HCEC 1CT (cell line): ENCODE results near the gene TMEM171.

Experiments
- DNase-seq: peaks from one replicate; pipeline ENCODE4 v3.0.0-alpha.2; 2017

The TMEM171 gene

DNA sequence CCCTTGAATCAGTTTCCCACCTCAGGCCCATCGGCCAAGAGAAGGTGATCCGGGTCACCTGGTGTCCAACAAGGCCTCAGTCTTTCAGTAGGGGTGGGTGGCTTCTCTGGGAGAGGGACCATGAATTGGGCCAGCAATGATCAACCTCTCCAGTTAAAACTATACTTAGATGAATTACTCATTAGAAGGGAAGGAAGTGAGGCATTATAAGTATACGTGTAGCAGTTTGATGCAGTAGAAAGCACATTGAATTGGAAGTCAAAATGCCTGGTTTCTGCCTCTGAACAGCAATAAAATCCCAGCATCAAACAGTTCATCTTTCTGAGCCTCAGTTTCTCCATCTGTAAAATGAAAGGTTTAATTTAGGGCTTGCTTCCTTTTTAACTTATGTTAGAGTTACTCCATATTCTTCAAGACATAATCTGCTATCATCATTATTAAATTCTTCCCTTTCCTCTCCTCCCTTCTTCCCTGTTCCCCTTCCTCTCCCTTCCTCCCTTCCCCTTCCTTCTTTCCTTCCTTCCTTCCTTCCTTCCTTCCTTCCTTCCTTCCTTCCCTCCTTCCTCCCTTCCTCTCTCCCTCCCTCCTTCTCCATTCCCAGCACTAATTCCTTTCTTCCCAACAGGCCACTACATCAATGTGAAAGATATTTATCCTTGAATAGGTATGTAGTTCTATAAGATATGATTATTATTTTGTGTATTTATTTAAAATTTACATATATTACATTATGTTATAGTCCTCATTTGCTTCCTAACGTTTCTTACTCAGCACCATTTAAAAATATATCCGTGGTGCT, 34.0 kb downstream of the TMEM171 start:
- no peak for DNase-seq

DNA sequence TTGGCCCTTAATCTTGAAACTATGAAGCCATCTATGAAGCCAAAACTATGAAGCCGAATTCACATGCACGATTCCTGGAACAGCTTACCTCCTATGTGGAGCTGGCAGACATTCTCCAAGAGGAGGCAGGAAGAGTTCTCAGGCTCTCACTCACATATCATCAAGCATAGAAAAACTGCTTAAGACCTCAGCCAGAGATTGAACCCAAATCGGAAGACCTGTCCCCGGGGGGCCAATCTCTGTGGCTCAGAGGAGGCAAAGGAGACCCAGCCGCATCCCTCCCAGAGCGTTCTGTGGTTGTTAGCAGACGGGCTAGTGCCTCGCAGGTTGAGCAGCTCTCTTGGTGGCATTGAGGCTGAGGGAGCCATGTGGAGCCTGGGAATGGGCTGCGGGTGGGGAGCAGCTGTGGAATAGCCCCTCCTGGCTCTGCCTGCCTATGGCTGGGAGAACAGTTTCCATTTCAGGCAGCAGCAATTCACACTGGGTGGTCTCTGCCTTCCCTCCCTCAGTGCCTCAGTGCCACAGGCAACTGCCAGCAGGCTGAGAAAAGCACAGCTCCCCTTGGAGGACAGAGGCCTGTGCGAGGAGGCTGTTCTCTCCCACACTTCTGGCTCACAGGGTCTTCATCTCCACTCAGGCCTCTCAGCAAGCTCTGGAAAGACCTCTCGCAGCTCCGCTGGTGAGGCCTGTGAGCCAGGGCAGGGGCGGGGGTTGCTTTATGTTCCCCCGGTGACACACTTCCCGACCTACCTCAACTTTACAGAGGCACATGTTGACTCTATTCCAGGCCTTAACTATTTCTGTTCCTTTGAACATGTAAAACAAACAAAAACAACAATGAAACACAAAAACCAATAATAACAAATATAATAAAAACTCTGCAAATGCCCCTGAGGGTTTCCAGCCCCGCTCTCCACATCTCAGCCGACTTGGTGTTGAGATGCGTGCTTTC, 35.2 kb downstream of the TMEM171 start:
- DNase-seq: no peak

DNA sequence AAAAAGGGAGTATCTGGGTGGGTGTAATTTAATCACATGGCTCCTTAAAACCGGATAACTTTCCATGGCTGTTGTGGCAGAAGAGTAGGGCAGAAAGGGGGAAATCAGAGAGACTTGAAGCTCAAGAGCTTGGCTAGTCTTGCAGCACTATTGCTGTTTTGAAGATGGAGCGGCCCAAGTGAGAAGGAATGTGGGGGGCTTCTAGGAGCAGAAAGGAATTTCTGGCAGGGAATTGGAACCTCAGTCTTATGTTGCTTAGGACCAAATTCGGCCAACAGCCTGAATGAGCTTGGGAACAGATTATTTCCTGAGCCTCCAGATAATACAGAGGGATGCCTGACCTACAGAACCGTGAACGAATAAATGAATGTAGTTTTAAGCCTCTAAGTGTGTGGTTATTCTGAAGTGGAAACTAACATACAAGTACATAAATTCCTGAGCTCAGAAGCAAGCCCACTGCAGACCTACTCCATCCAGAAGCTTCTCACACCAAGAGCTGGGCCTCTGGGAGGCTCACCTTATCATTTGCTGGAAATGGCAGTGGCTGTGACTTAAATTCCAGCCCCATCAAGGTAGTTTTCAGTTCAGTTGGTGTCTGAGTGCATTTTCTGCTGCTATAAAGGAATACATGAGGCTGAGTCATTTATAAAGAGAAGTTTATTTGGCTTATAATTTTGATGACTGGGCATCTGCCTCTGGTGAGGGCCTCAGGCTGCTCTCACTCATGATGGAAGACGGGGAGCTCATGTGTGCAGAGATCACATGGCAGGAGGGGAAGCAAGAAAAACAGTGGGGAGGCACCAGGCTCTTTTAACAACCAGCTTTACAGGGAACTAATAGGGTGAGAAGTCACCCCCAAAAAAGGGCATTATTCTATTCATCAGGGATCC, 37.3 kb downstream of the TMEM171 start:
- no peak for DNase-seq

DNA sequence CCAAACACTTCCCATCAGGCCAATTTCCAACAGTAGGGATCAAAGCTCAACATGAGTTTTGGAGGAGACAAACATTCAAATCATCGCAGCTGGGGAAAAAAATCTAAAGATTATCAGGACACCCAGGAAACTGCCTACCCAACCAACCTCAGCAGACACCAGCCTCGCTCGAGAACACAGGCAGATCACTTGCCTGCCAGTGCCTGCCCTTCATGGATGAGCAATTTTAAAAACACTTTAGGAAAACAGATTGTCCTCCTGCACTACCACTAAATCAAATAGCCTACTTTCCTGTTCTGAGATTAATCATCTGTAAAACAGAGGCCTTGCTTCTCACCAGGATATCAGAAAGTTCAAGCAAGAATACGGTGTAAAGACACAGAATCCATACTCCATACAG, 37.9 kb downstream of the TMEM171 start:
- no peak for DNase-seq

DNA sequence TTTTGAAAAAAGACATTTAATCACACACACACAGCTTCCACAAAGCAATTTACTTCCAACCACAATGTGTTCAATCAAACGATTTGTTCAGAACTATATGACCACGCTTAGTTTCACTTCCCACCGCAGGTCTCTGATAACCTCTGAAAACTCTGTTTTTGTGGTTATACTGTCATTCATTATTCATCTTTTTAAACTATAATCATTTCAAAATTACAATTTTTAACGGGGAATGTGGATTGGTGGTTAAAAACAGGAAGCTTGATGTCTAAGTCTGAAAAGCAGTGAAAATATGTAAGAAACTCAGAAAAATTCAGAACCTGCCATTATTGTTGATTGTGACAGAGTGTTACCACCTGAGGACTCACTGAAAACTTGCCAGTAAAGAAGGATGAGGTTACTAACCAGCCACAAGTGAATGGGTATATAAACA, 39.9 kb downstream of the TMEM171 start:
- DNase-seq: no peak

DNA sequence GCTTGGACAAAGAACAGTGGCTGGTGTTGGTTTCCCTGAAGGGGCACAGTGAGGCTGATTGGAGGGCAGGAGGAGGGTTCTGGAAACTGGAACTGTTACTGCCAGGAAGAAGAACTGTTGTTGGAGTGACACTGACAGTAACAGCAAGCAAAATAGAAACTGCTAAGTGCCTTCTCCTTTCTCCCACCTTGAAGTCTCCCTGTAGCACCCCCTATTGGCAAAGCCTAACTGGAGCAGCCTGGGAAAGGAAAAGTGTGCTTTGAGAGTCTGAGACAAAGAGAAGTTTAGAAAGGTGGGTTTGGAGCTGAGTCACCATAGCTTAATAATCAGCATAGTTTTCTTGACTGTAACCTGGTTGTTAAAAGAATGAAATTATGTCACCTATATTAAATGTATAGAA, 50.1 kb downstream of the TMEM171 start:
- peak; percentile 27 for DNase-seq

DNA sequence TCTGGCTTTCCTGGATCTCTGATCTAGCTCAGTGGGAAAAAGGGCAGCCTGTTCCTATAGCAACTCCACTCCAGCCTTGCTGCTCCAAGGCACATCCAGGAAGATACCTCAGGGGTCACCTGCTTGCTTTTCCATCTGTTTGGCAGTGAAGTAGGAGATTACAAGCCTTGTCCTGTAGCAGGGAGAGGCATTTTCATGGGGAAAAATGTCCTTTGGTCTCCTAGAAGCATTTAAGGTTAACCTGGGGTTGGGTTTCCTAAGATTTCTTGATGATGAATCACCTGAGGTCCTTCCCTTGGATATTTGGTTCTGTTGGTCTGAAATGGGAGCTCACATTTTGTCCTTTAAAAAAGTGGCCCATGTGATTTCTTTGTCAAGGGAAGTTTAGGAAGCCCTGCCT, 51.1 kb downstream of the TMEM171 start:
- DNase-seq: no peak

DNA sequence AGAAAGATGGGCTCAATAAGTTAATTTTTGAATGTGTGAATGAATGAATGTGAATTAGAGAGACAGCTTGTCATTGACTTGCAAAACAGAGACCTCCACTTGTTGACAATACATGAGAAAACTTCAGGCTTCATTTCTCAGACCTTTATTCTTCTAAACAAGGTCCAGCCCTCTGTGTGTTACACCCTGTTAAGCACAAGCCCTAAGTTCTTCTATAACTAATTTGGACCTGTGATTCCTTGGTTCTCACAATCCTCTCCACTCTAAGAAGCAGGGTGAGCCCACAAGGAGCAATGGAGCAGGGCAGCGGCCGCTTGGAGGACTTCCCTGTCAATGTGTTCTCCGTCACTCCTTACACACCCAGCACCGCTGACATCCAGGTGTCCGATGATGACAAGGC, 52.6 kb downstream of the TMEM171 start, which contains the start of gene TMEM174:
TMEM174 (plus strand) TSS at position 243 of the 400 bp plus-strand sequence; CDS start at position 294, 51 bp downstream.
- DNase-seq: no peak

DNA sequence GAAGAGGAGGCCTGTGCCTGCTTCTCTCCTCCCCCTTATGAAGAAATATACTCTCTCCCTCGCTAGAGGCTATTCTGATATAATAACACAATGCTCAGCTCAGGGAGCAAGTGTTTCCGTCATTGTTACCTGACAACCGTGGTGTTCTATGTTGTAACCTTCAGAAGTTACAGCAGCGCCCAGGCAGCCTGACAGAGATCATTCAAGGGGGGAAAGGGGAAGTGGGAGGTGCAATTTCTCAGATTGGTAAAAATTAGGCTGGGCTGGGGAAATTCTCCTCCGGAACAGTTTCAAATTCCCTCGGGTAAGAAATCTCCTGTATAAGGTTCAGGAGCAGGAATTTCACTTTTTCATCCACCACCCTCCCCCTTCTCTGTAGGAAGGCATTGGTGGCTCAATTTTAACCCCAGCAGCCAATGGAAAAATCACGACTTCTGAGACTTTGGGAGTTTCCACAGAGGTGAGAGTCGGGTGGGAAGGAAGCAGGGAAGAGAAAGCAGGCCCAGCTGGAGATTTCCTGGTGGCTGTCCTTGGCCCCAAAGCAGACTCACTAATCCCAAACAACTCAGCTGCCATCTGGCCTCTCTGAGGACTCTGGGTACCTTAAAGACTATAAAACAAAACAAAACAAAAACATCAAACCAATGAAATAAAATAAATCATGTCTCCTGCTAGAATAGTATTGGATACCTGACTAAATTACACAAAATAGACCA, 53.9 kb downstream of the TMEM171 start:
- no peak for DNase-seq

DNA sequence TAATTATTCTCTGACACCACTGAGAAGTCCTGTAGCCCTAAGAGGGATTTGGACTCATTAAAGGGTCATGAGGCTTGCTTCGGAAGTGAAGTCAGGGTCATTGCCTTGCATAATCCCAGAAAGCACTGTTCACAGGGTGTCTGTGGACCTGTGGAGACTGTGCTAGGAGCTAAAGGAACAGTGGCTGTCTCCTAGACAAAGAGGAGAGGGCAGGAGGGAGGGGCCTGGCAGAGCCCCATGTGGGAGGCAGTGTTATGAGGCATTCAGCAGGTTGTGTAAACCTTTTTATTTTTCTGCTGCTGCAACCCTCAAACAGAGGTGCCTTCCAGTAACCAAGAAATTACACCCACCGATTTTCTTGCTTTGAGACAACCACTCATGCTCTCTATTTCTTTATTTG, 55.9 kb downstream of the TMEM171 start:
- no peak for DNase-seq

DNA sequence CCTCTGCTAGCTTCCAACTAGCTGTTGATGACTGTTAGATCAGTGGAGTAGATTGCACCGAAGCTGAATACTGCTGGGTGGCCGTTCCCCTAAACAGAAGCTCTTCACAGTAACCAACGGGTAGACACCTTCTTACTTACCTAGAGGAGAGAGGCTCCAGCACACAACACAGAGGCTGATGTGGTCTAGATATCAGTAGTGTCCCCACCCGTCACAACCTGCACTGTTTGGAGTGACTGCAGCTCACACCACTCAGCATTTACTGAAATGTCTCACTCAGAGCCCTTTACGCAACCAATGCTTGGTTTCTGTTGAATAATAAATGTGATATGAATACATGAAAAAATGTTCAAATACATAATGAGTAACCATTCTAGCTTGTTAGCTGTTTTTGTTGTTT, 57.9 kb downstream of the TMEM171 start:
- no peak for DNase-seq

DNA sequence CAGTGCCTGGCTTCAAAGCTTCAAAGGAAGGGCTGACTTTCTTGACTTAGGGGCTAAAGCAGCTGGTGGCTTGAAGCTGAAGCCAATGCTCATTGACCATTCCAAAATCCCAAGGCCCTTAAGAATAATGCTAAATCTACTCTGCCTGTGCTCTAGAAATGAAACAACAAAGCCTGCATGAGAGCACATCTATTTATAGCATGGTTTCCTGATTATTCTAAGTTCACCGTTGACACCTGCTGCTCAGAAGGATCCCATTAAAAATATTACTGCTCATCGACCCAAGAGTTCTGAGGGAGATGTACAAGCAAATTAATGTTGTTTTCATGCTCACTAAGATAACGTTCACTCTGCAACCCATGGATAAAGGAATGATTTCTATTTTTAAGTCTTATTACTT, 59.4 kb downstream of the TMEM171 start:
- DNase-seq: no peak

DNA sequence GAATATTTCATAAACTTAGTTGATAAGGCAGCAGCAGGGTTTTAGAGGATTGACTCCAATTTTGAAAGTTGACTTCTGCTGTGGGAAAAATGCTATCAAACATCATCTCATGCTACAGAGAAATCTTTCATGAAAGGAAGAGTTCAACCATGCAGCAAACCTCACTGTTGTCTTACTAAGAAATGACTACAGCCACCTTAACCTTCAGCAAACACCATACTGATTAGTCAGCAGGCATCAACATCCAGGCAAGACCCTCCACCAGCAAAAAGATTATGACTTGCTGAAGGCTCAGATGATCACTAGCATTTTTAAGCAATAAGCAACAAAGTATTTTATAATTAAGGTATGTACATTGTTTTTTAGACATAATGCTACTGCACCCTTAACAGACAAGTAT, 60.2 kb downstream of the TMEM171 start:
- no peak for DNase-seq
